ENCODE measurements around the gene MRPL28.

GRCh38 chr16:340370-341091, 29.8 kb downstream of the MRPL28 start:
- TF ChIP-seq TEAD4 (IDR thresholded peaks at IDR 0.05; ENCODE audit: borderline replicate concordance, insufficient read depth): no peak
- TF ChIP-seq, protein P1, sequence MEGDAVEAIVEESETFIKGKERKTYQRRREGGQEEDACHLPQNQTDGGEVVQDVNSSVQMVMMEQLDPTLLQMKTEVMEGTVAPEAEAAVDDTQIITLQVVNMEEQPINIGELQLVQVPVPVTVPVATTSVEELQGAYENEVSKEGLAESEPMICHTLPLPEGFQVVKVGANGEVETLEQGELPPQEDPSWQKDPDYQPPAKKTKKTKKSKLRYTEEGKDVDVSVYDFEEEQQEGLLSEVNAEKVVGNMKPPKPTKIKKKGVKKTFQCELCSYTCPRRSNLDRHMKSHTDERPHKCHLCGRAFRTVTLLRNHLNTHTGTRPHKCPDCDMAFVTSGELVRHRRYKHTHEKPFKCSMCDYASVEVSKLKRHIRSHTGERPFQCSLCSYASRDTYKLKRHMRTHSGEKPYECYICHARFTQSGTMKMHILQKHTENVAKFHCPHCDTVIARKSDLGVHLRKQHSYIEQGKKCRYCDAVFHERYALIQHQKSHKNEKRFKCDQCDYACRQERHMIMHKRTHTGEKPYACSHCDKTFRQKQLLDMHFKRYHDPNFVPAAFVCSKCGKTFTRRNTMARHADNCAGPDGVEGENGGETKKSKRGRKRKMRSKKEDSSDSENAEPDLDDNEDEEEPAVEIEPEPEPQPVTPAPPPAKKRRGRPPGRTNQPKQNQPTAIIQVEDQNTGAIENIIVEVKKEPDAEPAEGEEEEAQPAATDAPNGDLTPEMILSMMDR (IDR thresholded peaks at IDR 0.05): no peak
- TF ChIP-seq EP300 (IDR thresholded peaks at IDR 0.05; ENCODE audit: borderline replicate concordance in 1 of 2, low read depth in 1 of 2, low read length in 1 of 2): no peak
- TF ChIP-seq, protein P2, sequence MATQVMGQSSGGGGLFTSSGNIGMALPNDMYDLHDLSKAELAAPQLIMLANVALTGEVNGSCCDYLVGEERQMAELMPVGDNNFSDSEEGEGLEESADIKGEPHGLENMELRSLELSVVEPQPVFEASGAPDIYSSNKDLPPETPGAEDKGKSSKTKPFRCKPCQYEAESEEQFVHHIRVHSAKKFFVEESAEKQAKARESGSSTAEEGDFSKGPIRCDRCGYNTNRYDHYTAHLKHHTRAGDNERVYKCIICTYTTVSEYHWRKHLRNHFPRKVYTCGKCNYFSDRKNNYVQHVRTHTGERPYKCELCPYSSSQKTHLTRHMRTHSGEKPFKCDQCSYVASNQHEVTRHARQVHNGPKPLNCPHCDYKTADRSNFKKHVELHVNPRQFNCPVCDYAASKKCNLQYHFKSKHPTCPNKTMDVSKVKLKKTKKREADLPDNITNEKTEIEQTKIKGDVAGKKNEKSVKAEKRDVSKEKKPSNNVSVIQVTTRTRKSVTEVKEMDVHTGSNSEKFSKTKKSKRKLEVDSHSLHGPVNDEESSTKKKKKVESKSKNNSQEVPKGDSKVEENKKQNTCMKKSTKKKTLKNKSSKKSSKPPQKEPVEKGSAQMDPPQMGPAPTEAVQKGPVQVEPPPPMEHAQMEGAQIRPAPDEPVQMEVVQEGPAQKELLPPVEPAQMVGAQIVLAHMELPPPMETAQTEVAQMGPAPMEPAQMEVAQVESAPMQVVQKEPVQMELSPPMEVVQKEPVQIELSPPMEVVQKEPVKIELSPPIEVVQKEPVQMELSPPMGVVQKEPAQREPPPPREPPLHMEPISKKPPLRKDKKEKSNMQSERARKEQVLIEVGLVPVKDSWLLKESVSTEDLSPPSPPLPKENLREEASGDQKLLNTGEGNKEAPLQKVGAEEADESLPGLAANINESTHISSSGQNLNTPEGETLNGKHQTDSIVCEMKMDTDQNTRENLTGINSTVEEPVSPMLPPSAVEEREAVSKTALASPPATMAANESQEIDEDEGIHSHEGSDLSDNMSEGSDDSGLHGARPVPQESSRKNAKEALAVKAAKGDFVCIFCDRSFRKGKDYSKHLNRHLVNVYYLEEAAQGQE (IDR thresholded peaks at IDR 0.05; ENCODE audit: low read depth, low read length): no peak
- TF ChIP-seq USF2 (IDR thresholded peaks at IDR 0.05; ENCODE audit: borderline replicate concordance, low read depth, low read length): no peak
- TF ChIP-seq NFIC (IDR thresholded peaks at IDR 0.05; ENCODE audit: borderline replicate concordance): no peak
- no peak for TF ChIP-seq TCF12 (IDR thresholded peaks at IDR 0.05)
- no peak for TF ChIP-seq POLR2AphosphoS5 (IDR thresholded peaks at IDR 0.05; ENCODE audit: low read depth, low read length)
- no peak for TF ChIP-seq TAF1 (IDR thresholded peaks at IDR 0.05; ENCODE audit: borderline replicate concordance, low read depth, low read length)
- TF ChIP-seq GATA2 (CRISPR knock-in tag; IDR thresholded peaks at IDR 0.05): no peak

Measured in SK-N-SH (cell line).